IMR-90 (cell line): ENCODE measurements around the gene CHST14. TPM values are rescaled to one million over a fixed set of nuclear protein-coding genes. Genes with fewer than 3 reads are reported as not detected.

ENCODE experiments used
- ATAC-seq: fragments of 200-7000 bp; cut with Tn5 transposase; 2 replicates; pipeline ENCODE4 v1.9.1; 2020; ENCODE audit warnings: low read depth, mild to moderate bottlenecking, moderate library complexity
- BruUV-seq: library from RNA; stranded (reverse); fragments of 400-500 nt; replicated peaks from 2 replicates; lab custom pipeline; 2021; lab: Mats Ljungman, UMichigan
- CTCF ChIA-PET: fragments of 300-600 bp; formaldehyde crosslinking; extraction: SDS; loops from one replicate; lab custom pipeline; 2021; ENCODE audit warnings: antibody characterized with exemption; lab: Yijun Ruan, JAX
- POLR2A ChIA-PET: fragments of 300-600 bp; sonication (Branson Sonifier 250); formaldehyde crosslinking; loops from one replicate; lab custom pipeline; 2022; ENCODE audit warnings: antibody characterized with exemption; ENCODE audit not compliant: unreplicated experiment; lab: Charles Lee
- DNase-seq: peaks from one replicate; pipeline ENCODE4 v3.0.0; 2013
- H2AFZ ChIP-seq: replicated peaks from 2 replicates; pipeline ENCODE3; 2013; ENCODE audit warnings: low read length, mild to moderate bottlenecking; ENCODE audit not compliant: poor library complexity
- H2AK5ac ChIP-seq: 2 replicates; pipeline ENCODE4 v1.6.1; 2013; ENCODE audit warnings: low read depth, low read length, inconsistent platforms
- H2AK9ac ChIP-seq: replicated peaks from 2 replicates; pipeline ENCODE3; 2013; ENCODE audit warnings: mild to moderate bottlenecking, low read depth, low read length, moderate library complexity; ENCODE audit not compliant: poor library complexity
- H2BK120ac ChIP-seq: 2 replicates; pipeline ENCODE4 v1.6.1; 2013; ENCODE audit warnings: low read depth, low read length, inconsistent platforms
- H2BK15ac ChIP-seq: 3 replicates; pipeline ENCODE4 v1.6.1; 2013; ENCODE audit warnings: low read depth, low read length, inconsistent platforms
- H2BK20ac ChIP-seq: 2 replicates; pipeline ENCODE4 v1.6.1; 2013; ENCODE audit warnings: low read depth, mild to moderate bottlenecking, inconsistent platforms, low read length, moderate library complexity
- H2BK5ac ChIP-seq: 2 replicates; pipeline ENCODE4 v1.6.1; 2013; ENCODE audit warnings: mild to moderate bottlenecking, low read depth, low read length, inconsistent platforms; ENCODE audit not compliant: poor library complexity, severe bottlenecking
- H3K14ac ChIP-seq: replicated peaks from 2 replicates; pipeline ENCODE4 v1.6.1; 2013; ENCODE audit warnings: low read depth, low read length, inconsistent platforms
- H3K18ac ChIP-seq: 2 replicates; pipeline ENCODE4 v1.6.1; 2013; ENCODE audit warnings: low read depth, low read length, control low read depth
- H3K23ac ChIP-seq: 2 replicates; pipeline ENCODE4 v1.6.1; 2013; ENCODE audit warnings: low read depth, low read length, inconsistent platforms
- H3K27ac ChIP-seq: 2 replicates; pipeline ENCODE4 v1.5.1; 2013; ENCODE audit warnings: mild to moderate bottlenecking, control low read depth, low read length; ENCODE audit not compliant: insufficient read depth
- H3K27me3 ChIP-seq: 2 replicates; pipeline ENCODE4 v1.6.1; 2013; ENCODE audit warnings: low read length; ENCODE audit not compliant: control insufficient read depth, insufficient read depth
- H3K36me3 ChIP-seq: 2 replicates; pipeline ENCODE4 v1.6.1; 2013; ENCODE audit warnings: low read length, mixed read lengths; ENCODE audit not compliant: control insufficient read depth, insufficient read depth
- H3K4ac ChIP-seq: 2 replicates; pipeline ENCODE4 v1.6.1; 2013; ENCODE audit warnings: low read depth, low read length, inconsistent platforms
- H3K4me1 ChIP-seq: 2 replicates; pipeline ENCODE4 v1.6.1; 2013; ENCODE audit warnings: low read length, mixed read lengths; ENCODE audit not compliant: control insufficient read depth, insufficient read depth
- H3K4me2 ChIP-seq: 2 replicates; pipeline ENCODE4 v1.6.1; 2013; ENCODE audit warnings: low read depth, mild to moderate bottlenecking, control low read depth, low read length, moderate library complexity
- H3K4me3 ChIP-seq: 2 replicates; pipeline ENCODE4 v1.5.1; 2013; ENCODE audit warnings: low read depth, mild to moderate bottlenecking, control low read depth, low read length, moderate library complexity; ENCODE audit not compliant: insufficient read depth
- H3K56ac ChIP-seq: 2 replicates; pipeline ENCODE4 v1.6.1; 2013; ENCODE audit warnings: low read length, inconsistent platforms; ENCODE audit not compliant: insufficient read depth; ENCODE audit errors: extremely low read depth
- H3K79me1 ChIP-seq, 2 experiments: 2 replicates each; pipeline ENCODE4 v1.6.1; 2013; ENCODE audit warnings: low read length in 2 of 2, inconsistent platforms in 1 of 2, low read depth in 1 of 2
- H3K9ac ChIP-seq: 2 replicates; pipeline ENCODE4 v1.6.1; 2013; ENCODE audit warnings: low read depth, low read length, control low read depth
- H3K9me1 ChIP-seq: 2 replicates; pipeline ENCODE4 v1.6.1; 2013; ENCODE audit warnings: low read length, inconsistent platforms; ENCODE audit not compliant: insufficient read depth
- H3K9me3 ChIP-seq: 2 replicates; pipeline ENCODE4 v1.6.1; 2013; ENCODE audit warnings: low read length; ENCODE audit not compliant: control insufficient read depth, insufficient read depth
- H4K20me1 ChIP-seq: 2 replicates; pipeline ENCODE4 v1.6.1; 2013; ENCODE audit warnings: low read length, inconsistent platforms; ENCODE audit not compliant: insufficient read depth
- H4K5ac ChIP-seq: 2 replicates; pipeline ENCODE4 v1.6.1; 2013; ENCODE audit warnings: mild to moderate bottlenecking, low read depth, low read length, control low read depth
- H4K8ac ChIP-seq, 2 experiments: 2 replicates each; pipeline ENCODE4 v1.6.1; 2013; ENCODE audit warnings: low read depth in 2 of 2, low read length in 2 of 2, control low read depth in 1 of 2, inconsistent platforms in 1 of 2
- H4K91ac ChIP-seq: 2 replicates; pipeline ENCODE4 v1.6.1; 2013; ENCODE audit warnings: low read depth, low read length, inconsistent platforms; ENCODE audit not compliant: insufficient read depth
- MAZ ChIP-seq: IDR thresholded peaks from 2 replicates; pipeline ENCODE4 v1.6.1; 2012; ENCODE audit warnings: low read depth, mild to moderate bottlenecking, low read length, improper control_type of control experiment, moderate library complexity, borderline replicate concordance
- POLR2A ChIP-seq: IDR thresholded peaks from 2 replicates; pipeline ENCODE4 v1.6.1; 2012; ENCODE audit warnings: mild to moderate bottlenecking, low read depth, low read length
- dilution Hi-C: fragments of 300-500 bp; cut with HindIII; formaldehyde crosslinking; loops from one replicate; pipeline ENCODE4 v1.14.3; 2018; ENCODE audit warnings: low sequenced_read_pairs; ENCODE audit not compliant: unreplicated experiment
- in situ Hi-C: fragments of 300-500 bp; cut with MboI; formaldehyde crosslinking; loops from 3 replicates; pipeline ENCODE4 v1.14.3; 2019; ENCODE audit warnings: low sequenced_read_pairs, inconsistent platforms, mixed read lengths
- intact Hi-C: fragments of 100-400 bp; cut with micrococcal nuclease; formaldehyde crosslinking; loops from 2 replicates; pipeline ENCODE4 v1.10.0; 2022
- polyA plus RNA-seq, 3 experiments: library from polyadenylated mRNA; depleted of rRNA; stranded (reverse); fragments of >200 nt; gene quantifications; 2 replicates each; pipeline ENCODE4 v1.2.3, GENCODE V29; 2012; ENCODE audit warnings: low replicate concordance in 1 of 3
- total RNA-seq: library from RNA; depleted of rRNA; stranded (reverse); fragments of >200 nt; gene quantifications from 2 replicates; pipeline ENCODE4 v1.2.3, GENCODE V29; 2012

The CHST14 gene
- total and polyA plus RNA-seq, 2 of the 4 experiments (the other 2 are of a cell fraction): 3.8 to 19.5 TPM

DNA sequence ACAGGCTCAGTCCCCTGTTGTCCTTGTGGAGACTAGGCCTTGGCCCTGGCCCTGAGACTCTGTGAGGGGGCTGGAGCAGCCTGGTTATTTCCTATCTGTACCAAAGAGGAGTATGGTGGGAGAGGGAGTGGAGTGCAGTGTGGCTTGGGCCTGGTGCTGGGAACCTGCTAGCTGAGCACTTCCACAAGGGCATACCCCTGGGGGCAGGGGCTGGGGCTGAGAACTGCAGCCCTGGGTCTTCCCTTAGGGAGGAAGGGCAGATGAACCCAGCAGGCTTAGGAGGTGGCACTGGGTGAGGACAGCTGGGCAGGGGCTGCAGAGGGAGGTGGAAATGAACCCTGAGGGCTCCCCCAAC lies 3.5 kb upstream of the CHST14 start:
- no peaks in the 10 kb centered on the region for H3K27me3 ChIP-seq
- peaks cover 14% of the 10 kb centered on the region; the same call in 1 of the 2 replicates for H4K20me1 ChIP-seq
- H3K9me1 ChIP-seq: peaks cover 11% of the 10 kb centered on the region
- dilution Hi-C loops (no loop called here), intact Hi-C loops (no loop called here), in situ Hi-C loops (no loop called here)
- H2BK15ac ChIP-seq: no peak overlapping the region
- no peak overlapping the region for H3K4me2 ChIP-seq
- no peak overlapping the region for H2BK20ac ChIP-seq
- H3K14ac ChIP-seq: no peak overlapping the region
- H4K8ac ChIP-seq: no peak overlapping the region
- H2BK5ac ChIP-seq: no peak overlapping the region
- no peak for DNase-seq
- H3K4me1 ChIP-seq: peaks cover 12% of the 10 kb centered on the region
- H3K79me1 ChIP-seq: peaks cover 0 to 23% of the 10 kb centered on the region in 2 experiments; a peak in 2 of 4 replicates
- H3K4ac ChIP-seq: no peak overlapping the region
- H3K23ac ChIP-seq: no peak overlapping the region
- H2BK120ac ChIP-seq: no peak overlapping the region
- H4K91ac ChIP-seq: no peak overlapping the region
- TF ChIP-seq POLR2A (no peak), MAZ (no peak)
- ChIA-PET POLR2A (no interaction called here), CTCF (no interaction called here)
- no peaks in the 10 kb centered on the region for H3K9me3 ChIP-seq
- H3K9ac ChIP-seq: no peak overlapping the region
- no peak overlapping the region for H3K56ac ChIP-seq
- H3K18ac ChIP-seq: no peak overlapping the region
- no peak overlapping the region for H2AK5ac ChIP-seq
- ATAC-seq: no peak
- H3K27ac ChIP-seq: no peak overlapping the region
- H3K4me3 ChIP-seq: no peak overlapping the region
- H2AFZ ChIP-seq: no peak overlapping the region
- no TSS peak for BruUV-seq
- H2AK9ac ChIP-seq: no peak overlapping the region
- no peak overlapping the region for H4K5ac ChIP-seq
- peaks cover 40% of the 10 kb centered on the region for H3K36me3 ChIP-seq
